SK-N-MC (cell line): ENCODE measurements around the gene HIRA.

Source experiments
- EZH2 ChIP-seq: fragments of 200-600 bp; sonication (generic); IDR thresholded peaks from one replicate; pipeline ENCODE4 v1.6.1; 2017; ENCODE audit warnings: antibody characterized with exemption
- FOXP2 ChIP-seq: optimal IDR thresholded peaks from 2 replicates; pipeline ENCODE3; 2011; ENCODE audit warnings: mild to moderate bottlenecking, moderate library complexity; ENCODE audit not compliant: insufficient read depth; ENCODE audit errors: extremely low read length, control extremely low read depth

DNA sequence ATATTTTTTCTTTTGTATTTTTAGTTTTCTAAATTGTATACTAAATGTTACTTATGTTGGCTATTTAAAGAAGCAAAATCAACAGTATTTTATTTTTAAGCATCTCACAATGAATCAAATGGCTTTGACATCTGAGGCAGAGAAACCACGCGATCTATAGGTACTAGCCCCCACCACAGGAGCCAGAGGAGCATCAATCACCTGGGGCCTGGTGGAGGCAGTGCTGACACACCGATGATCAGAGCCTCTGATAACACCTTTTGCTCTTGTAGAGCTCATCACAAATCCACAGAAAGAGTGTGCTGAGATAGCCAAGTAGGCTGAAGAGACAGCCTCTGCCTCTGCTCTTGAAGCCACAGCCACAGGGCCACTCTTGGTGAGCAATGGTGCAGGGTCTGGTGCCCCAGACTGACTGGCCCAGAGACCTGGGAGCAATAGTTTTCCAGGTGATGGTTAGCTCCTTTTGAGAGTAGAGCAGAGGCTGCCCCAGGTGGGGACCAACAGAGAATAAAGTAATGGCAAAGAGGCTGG, 25.2 kb downstream of the HIRA start:
- TF ChIP-seq EZH2 (no peak), FOXP2 (no peak)
